Endometrium (tissue), 2 donors: Measurements from ENCODE around the gene MYO5A.
"Not testable (repeated sequence)": the region's sequence is repeated elsewhere in the genome, so short reads cannot be mapped to it uniquely, and the experiment has no call there.

Experiments used
- FAIRE-seq: peaks from 2 replicates; lab custom pipeline; 2012; peaks lifted over from hg19 to GRCh38; lab: Jason Lieb, UNC
- donor health status: control.
- donor health status: control.

The MYO5A gene

GRCh38 chr15:52505151-52505550 lies 23.5 kb downstream of the MYO5A start:
- no peak for FAIRE-seq

DNA sequence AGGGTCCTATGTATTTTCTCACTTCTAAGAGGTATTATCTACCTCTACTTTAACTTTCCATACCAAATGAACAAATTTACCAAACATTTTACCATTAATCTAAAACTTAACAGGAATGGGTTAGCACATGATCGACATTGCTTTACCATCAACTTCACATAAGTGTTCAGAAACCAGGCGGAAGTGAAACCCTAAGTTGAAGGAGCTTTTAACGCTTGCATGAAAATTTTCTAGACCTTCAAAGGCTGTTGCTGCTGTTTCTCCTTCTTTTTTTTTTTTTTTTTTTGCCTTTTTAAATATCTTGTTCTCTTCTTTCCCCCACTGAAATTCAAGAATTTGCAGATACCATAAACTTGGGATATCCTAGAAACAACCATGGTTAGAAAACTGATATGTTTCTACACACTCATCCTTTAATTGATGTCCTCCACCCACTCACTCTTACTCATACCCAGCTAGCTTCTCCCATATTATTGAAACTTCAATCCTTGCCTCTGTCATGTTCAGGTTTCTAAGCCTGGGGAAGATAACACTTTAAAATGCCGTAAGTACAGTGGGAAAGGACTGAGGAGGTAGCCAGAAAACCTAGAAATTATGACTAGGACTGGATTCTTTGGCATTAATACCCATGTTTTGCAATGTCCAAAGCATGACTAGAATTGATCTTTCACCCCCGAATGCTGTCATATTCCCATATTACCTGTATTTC lies 24.7 kb downstream of the MYO5A start:
- FAIRE-seq = no peak

DNA sequence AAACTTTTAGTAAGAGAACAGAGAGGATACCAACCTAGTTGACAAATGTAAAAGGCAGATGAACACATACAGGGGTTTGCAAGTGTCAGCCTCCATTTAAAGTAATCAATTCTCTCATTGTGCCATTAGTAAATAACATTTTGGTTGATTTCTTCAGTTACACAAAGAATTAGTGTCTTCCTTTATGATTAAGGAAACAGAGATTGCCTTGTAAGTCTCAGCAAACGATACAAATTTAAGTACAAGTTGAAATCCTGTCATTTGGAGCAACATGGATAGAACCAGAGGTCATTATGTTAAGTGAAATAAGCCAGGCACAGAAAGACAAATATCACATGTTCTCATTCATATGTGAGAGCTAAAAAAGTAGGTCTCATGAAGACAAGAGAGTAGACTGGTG lies 26.1 kb downstream of the MYO5A start:
- FAIRE-seq = no peak

- no peak for FAIRE-seq
These were observed 29.2 kb downstream of the MYO5A start for GRCh38 chr15:52499506-52499905.

DNA sequence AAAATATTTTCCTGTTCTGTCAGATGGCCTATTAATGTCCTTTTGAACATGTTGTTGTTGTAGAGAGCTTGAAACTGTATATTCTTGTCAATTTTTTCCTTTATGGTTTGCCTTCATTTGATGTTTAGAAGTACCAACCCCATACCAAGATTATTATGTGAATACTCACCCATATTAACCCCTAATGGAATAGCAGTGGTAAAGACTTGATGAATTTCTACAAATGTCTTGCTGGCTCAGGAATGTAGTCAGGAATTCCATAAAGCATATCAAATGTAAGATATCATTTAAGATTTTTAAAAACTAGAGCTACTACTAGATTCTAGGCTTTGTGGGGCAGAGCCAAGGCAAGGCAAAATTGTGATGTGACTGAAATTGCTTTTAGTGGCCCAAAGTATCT lies 30.0 kb downstream of the MYO5A start:
- no peak for FAIRE-seq

DNA sequence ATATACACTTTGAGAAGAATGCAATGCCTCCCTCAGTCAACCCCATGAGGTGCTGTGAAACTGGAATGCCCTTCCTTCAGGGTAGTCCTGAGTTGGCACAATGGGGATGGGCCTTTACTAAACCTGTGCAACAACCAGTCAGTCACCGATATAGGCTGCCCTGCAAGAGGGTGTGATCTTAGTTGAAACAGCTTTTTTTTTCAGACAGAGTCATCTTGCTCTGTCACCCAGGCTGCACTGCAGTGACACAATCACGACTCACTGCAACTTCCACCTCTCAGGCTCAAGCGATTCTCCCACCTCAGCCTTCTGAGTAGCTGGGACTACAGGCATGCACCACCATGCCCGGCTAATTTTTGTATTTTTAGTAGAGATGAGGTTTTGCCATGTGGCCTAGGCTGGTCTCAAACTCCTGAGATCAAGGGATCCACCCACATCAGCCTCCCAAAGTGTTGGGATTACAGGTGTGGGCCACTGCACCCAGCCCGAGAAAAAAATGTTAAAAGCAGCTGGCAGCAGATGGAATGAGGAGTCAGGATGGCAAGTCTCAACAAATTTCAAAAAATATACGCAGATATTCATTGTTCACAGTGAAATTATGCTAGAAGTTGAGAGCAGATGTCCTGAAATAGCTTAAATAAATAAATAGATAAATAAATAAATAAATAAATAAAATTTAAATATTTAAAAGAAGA lies 31.8 kb downstream of the MYO5A start:
- FAIRE-seq = no peak

DNA sequence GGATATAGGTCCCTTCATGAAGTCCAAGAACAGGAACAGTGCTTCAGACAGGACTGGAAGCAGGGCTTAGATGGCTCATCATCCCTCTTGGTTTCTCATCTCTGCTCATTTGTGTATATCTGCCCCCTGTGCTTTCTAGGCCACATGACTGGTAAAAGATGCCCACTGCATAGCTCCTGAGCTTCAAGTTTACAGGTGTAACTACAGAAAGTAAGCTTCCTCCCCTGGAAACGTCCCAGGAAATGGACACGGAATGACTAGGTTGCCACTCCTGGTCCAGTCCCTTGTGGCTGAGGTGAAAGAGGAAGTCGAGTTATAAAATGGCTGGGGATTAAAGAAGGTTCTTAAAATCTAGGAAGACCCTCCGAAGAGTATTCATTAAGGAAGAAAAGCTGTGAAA lies 32.5 kb downstream of the MYO5A start:
- FAIRE-seq = no peak

GRCh38 chr15:52495125-52495524 lies 33.6 kb downstream of the MYO5A start:
- FAIRE-seq = no peak

GRCh38 chr15:52493968-52494367 lies 34.7 kb downstream of the MYO5A start:
- no peak for FAIRE-seq

DNA sequence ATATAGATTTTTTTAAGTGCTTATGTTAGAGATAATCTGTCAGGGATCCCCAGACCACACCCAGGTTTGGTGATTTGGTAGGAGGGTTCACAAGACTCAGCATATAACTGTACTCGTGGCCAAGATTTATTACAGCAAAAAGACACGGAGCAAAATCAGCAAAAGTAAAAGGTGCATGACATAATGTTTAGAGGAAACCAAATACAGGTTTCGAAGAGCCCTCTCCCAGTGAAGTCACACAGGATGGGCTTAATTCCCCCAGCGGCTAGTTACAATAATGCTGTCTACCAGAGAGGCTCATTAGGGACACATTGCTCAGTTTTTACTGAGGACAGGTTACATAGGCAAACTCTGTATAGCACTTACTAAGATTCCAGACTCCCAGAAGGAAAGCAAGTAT lies 36.5 kb downstream of the MYO5A start:
- FAIRE-seq = no peak

GRCh38 chr15:52491472-52491871 lies 37.2 kb downstream of the MYO5A start:
- no peak for FAIRE-seq

DNA sequence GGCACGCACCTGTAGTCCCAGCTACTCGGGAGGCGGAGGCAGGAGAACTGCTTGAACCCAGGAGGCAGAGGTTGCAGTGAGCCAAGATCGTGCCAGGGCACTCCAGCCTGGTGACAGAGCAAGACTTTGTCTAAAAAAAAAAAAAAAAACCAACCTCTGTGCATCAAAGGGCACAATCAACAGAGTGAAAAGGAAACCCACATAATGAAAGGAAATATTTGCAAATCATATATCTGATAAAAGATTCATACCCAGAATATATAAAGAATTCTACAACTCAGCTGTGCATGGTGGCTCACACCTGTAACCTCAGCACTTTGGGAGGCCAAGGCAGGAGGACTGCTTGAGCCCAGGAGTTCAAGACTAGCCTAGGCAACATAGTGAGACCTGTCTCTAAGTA lies 39.2 kb downstream of the MYO5A start:
- not testable (repeated sequence) for FAIRE-seq

DNA sequence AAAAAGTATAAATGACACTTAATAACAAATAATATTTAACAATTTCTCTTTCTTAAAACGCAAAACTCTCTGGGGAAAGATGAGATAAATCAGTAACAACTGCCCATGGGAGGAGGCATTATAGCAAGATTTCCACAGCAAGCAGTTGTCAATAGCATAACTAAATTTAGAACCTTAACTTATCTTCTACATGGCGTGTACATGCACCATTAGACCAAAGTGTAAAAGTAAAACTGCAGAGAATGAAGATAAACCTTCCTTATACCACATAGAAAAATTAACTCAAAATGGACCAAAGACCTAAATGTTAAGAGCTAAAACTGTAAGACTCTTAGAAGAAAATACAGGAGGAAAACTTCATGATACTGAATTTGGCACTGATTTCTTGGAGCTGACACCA lies 39.9 kb downstream of the MYO5A start:
- no peak for FAIRE-seq

DNA sequence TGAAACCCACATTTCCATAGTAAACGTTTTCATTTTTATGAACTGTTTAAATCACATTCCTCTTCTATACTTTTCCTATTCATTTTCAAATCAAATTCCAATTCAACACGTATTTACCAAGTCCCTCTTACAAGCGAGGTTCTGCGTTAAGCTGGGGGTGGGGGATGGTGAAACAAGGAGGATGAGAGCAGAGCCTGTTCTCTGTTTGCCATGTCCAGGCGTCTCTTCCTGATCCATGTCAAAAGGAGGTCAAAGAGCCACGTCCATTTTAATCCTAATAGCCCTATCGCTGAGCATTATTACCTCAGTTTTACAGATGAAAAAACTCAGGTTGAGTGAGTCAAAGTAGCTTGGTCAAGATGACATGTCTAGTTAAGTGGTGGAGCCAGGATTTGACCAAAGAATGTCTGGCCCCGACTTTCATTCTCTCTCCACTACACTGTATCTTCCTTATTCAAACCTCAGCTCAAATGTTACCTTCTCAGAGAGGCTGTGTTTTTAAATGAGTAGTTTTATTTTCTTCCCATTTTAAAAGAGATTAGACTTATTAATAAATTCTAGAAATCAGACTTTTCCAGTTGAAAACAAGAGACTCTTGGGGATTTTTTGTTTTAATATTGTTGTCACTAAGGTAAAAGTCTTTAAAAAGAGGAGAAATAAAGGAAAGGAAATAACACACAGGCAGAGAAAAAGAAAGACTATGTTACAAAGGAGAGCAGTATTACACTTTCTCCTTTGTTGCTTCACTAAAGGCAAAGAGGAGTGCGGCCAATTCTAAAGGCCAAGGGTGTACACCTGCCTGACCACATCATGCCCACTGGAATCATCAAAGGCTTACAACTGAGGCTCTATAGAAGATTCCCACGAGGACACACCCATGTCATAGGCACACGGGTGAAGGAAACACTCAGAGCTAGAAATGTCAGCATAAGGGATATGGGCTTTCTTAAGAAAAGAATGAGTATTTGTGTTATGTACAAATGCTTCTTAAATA lies 42.4 kb downstream of the MYO5A start:
- FAIRE-seq = no peak

DNA sequence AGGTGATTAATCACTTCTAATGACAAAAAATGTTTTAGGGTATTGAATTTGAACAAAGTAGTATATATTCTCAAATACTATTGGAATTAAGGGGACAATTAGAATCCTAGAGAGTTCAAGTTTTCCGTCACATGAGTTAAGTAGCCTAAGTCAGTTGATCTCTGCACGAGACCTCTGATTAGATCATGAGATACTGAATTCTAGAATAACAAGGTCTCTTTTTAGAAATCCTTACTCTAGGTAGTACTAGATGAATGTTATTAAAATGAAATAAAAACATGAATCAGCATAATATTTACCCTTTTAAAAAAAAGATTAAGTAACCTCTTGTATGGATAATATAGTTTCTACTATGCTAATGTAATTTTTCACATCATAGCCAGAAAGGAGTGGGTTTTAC lies 43.4 kb downstream of the MYO5A start:
- FAIRE-seq = no peak

DNA sequence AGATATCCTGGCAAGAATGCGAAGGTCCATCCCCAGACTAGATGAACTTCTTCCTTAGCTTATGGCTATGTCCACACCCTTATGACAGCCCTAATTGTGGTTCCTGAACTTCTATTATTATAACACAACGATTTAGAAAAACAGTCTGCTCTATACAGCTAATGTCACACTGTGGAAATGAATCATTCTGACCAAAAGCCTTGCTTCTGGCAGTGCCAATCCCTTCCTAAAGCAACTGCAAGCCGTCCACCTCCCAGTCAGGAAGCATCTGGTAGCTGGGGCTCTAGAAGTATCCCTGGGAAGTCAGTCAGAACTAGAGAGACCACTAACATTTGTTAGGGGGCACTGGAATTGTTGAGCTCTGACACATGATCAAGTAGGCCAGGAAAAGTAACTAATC lies 45.0 kb downstream of the MYO5A start:
- no peak for FAIRE-seq

DNA sequence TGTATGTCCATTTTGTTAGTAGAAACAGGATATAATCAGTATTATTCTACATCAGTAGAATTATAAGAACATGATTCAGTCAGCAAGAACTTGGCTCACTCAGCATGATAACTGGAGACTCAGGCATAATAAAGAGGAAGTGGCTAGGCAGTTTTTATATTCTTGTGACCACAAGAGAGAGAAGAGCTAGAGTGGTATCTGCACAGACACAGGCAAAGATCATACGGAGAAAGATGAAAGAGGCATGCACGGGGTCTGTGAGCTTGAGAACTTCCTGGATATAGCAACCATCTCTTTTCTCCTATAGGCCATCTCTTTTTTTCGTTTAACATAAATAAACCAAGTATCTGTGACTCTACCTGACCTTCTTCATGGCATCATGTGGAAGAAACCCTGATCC lies 46.8 kb downstream of the MYO5A start:
- FAIRE-seq = no peak

GRCh38 chr15:52480990-52481389 lies 47.7 kb downstream of the MYO5A start:
- FAIRE-seq = no peak

- no peak for FAIRE-seq
These were observed 62.0 kb downstream of the MYO5A start for GRCh38 chr15:52466716-52467115.

DNA sequence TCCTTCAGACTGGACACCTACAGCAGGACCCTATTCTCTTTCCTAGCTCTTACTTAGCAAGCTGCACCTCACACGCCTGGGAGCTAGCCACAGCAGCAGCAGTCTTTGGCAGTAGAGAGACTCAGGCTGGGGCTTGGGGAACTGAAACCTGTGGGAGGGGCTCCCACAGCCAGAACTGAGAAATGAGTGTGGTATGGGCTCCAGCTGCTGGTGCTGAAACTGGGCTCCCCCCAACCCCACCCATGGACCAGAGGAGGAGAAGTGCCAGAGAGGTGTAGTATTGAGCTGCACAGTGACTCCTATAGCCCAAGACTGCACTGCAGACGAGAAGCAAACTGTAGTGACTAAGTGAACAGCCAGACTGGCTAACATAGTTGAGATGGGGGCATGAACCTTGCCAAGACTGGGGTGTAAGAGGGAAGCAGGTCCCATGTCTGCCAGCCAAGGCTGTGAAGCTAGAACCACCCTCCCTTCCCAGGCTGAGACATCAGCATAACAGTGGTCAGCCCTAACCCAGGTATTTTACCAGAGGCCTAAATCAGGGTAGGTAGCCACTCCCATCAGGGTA lies 62.5 kb downstream of the MYO5A start:
- FAIRE-seq = no peak

DNA sequence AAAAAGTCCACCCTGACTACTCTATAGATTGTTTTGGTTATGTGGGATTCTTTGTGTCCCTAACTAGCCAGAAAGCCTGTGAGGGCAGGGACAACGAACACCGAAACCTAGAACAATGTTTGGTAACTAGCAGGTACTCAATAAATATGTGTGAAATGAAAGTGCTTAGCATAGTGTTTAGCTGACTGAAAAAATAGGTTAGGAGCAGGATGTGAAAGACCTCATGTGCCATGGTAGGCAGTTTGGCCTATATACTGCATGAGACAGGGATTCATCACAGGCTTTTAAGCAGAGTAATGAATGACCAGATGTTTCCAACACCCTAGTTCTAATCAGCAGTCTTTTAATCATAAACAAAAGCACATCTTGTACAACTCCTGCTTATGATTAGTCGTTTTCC lies 64.2 kb downstream of the MYO5A start:
- FAIRE-seq = no peak

GRCh38 chr15:52464040-52464439 lies 64.6 kb downstream of the MYO5A start:
- FAIRE-seq = no peak

DNA sequence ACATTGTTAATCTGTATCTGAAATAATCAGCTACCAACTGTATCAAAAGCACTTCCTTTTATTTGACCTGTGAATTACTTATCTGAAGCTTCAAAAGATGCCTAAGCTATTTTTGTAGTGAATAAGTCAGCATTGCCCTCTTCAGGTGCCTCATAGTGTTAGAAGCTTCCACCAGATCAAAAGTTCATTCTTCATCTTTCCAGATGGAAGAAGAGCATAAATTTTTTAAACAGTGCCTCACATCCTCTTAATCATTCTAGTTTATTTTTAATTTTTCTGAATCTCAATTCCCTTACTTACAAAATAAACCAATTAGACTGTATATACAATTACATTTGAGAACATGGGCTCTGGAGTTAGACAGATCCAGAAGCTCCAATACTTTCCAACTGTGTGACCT lies 65.0 kb downstream of the MYO5A start:
- FAIRE-seq = no peak
